K562 (cell line): Measurements from ENCODE around the gene FUCA1. TPM values are rescaled to one million over a fixed set of nuclear protein-coding genes. Genes with fewer than 3 reads are reported as not detected.

ENCODE experiments used
- ATAC-seq: fragments of 200-7000 bp; cut with Tn5 transposase; 3 replicates; pipeline ENCODE4 v1.9.1; 2020; ENCODE audit warnings: moderate library complexity
- BruUV-seq: library from RNA; stranded (reverse); fragments of 400-500 nt; replicated peaks from 2 replicates; lab custom pipeline; 2021; lab: Mats Ljungman, UMichigan
- CTCF ChIA-PET: fragments of 300-600 bp; formaldehyde crosslinking; extraction: SDS; loops from one replicate; lab custom pipeline; 2021; ENCODE audit warnings: low intra/inter-chr PET ratio; lab: Yijun Ruan, JAX
- POLR2A ChIA-PET: fragments of 300-600, 350-650 bp; sonication (Branson Sonifier 250); formaldehyde crosslinking; extraction: SDS; loops from one replicate; lab custom pipeline; 2021; ENCODE audit warnings: antibody characterized with exemption, inconsistent platforms; lab: Yijun Ruan, JAX
- DNase-seq, 4 experiments: peaks; one replicate each; pipeline versions ENCODE4 v3.0.0 to v3.0.0-alpha.2; 2011 to 2018; ENCODE audit warnings: low spot score in 3 of 4, mixed read lengths in 3 of 4; ENCODE audit errors: extremely low read depth in 1 of 4
- FAIRE-seq: peaks from 2 replicates; lab custom pipeline; 2011; peaks lifted over from hg19 to GRCh38; lab: Jason Lieb, UNC
- H2AFZ ChIP-seq: 2 replicates; pipeline ENCODE4 v1.6.0; 2011; ENCODE audit warnings: low read depth, low read length, control low read depth, inconsistent platforms
- H3K27ac ChIP-seq: fragments of 200-600 bp; 3 replicates; pipeline ENCODE4 v1.8.0; 2011; ENCODE audit warnings: low read depth, mild to moderate bottlenecking, control low read depth, inconsistent platforms, low read length, moderate library complexity, mixed read lengths; ENCODE audit errors: extremely low read depth
- H3K27me3 ChIP-seq, 2 experiments: fragments of 300-600 bp in 1 of 2; 2 replicates in 1 of 2; 3 replicates in 1 of 2; pipeline versions ENCODE4 v1.6.0 to v1.8.0; 2011; ENCODE audit warnings: inconsistent platforms in 2 of 2, low read length in 2 of 2, mild to moderate bottlenecking in 1 of 2, mixed read lengths in 1 of 2, moderate library complexity in 1 of 2; ENCODE audit not compliant: control insufficient read depth in 2 of 2, insufficient read depth in 2 of 2
- H3K36me3 ChIP-seq: fragments of 300-600 bp; 3 replicates; pipeline ENCODE4 v1.8.0; 2011; ENCODE audit warnings: mild to moderate bottlenecking, low read length, inconsistent platforms; ENCODE audit not compliant: control insufficient read depth, insufficient read depth
- H3K4me1 ChIP-seq, 2 experiments: fragments of 200-600 bp in 1 of 2; replicated peaks in 1 of 2; 2 replicates in 1 of 2; 3 replicates in 1 of 2; pipeline versions ENCODE4 v1.5.1 to v1.8.0; 2011; ENCODE audit warnings: inconsistent platforms in 2 of 2, low read length in 2 of 2, mild to moderate bottlenecking in 1 of 2, mixed read lengths in 1 of 2, moderate library complexity in 1 of 2; ENCODE audit not compliant: control insufficient read depth in 2 of 2, insufficient read depth in 2 of 2
- H3K4me2 ChIP-seq: 2 replicates; pipeline ENCODE4 v1.6.1; 2011; ENCODE audit warnings: low read length, control low read depth, inconsistent platforms, mixed read lengths; ENCODE audit not compliant: insufficient read depth
- H3K4me3 ChIP-seq: fragments of 200-600 bp; sonication (generic), shearing (Covaris generic); 2 replicates; pipeline ENCODE4 v1.5.1; 2016; ENCODE audit warnings: control low read depth, inconsistent platforms
- H3K79me2 ChIP-seq: fragments of 200-600 bp; 3 replicates; pipeline ENCODE4 v1.8.0; 2011; ENCODE audit warnings: low read length, inconsistent platforms; ENCODE audit not compliant: control insufficient read depth, insufficient read depth
- H3K9ac ChIP-seq, 2 experiments: 2 replicates each; pipeline versions ENCODE4 v1.6.0 to v1.6.1; 2011; ENCODE audit warnings: low read depth in 2 of 2, low read length in 2 of 2, control low read depth in 1 of 2, inconsistent platforms in 1 of 2, mild to moderate bottlenecking in 1 of 2, mixed read lengths in 1 of 2; ENCODE audit not compliant: insufficient read depth in 1 of 2
- H3K9me1 ChIP-seq: one replicate; pipeline ENCODE4 v1.6.0; 2011; ENCODE audit warnings: inconsistent platforms, mild to moderate bottlenecking, low read length, moderate library complexity; ENCODE audit not compliant: control insufficient read depth, insufficient read depth
- H3K9me3 ChIP-seq: replicated peaks from 2 replicates; pipeline ENCODE4 v1.5.1; 2011; ENCODE audit warnings: low read depth, low read length, inconsistent platforms; ENCODE audit not compliant: control insufficient read depth, insufficient read depth
- H4K20me1 ChIP-seq: replicated peaks from 2 replicates; pipeline ENCODE4 v1.6.1; 2011; ENCODE audit warnings: low read length, inconsistent platforms, mixed read lengths; ENCODE audit not compliant: control insufficient read depth, insufficient read depth
- EZH2 ChIP-seq: IDR thresholded peaks from 2 replicates; pipeline ENCODE4 v1.6.1; 2012; ENCODE audit warnings: low read depth, mild to moderate bottlenecking, inconsistent platforms, low read length, borderline replicate concordance
- HNRNPL ChIP-seq: fragments of 200-400 bp; formaldehyde crosslinking; IDR thresholded peaks from 2 replicates; pipeline ENCODE4 v1.6.1; 2017; ENCODE audit warnings: low read depth, mild to moderate bottlenecking, low read length
- KLF16 ChIP-seq: IDR thresholded peaks from 2 replicates; pipeline ENCODE4 v1.6.1; 2016; ENCODE audit warnings: antibody characterized with exemption
- MCM2 ChIP-seq: fragments of 450-650 bp; IDR thresholded peaks from 2 replicates; pipeline ENCODE4 v1.6.1; 2017; ENCODE audit warnings: low read depth, mild to moderate bottlenecking
- NFIC ChIP-seq: fragments of 450-650 bp; IDR thresholded peaks from 2 replicates; pipeline ENCODE4 v1.6.1; 2017; ENCODE audit warnings: mild to moderate bottlenecking, inconsistent platforms
- NFRKB ChIP-seq: fragments of 450-650 bp; IDR thresholded peaks from 2 replicates; pipeline ENCODE4 v1.6.1; 2016; ENCODE audit warnings: low read depth
- PHF20 ChIP-seq: fragments of 450-650 bp; IDR thresholded peaks from 2 replicates; pipeline ENCODE4 v1.6.1; 2018; ENCODE audit not compliant: partially characterized antibody
- SMARCE1 ChIP-seq: fragments of 450-650 bp; IDR thresholded peaks from 2 replicates; pipeline ENCODE4 v1.7.1; 2016; ENCODE audit warnings: mild to moderate bottlenecking
- SREBF1 ChIP-seq: fragments of 150-350 bp; IDR thresholded peaks from 2 replicates; pipeline ENCODE4 v1.6.1; 2014; ENCODE audit warnings: antibody characterized with exemption, low read depth, low read length, borderline replicate concordance
- ZNF586 ChIP-seq: fragments of 450-650 bp; formaldehyde crosslinking; conservative IDR thresholded peaks from 2 replicates; pipeline ENCODE4 v1.4.0; 2020; ENCODE audit warnings: mild to moderate bottlenecking, moderate library complexity
- WGBS: fragments of 100-300 bp; shearing (Covaris generic); methylation state at CpG from one replicate; pipeline ENCODE4 v1.1.6; 2016; ENCODE audit warnings: low coverage, mixed read lengths; ENCODE audit not compliant: insufficient coverage; ENCODE audit errors: missing lambda C conversion rate; 5-methylcytosine and 5-hydroxymethylcytosine counted together
- in situ Hi-C: fragments of 300-500 bp; cut with MboI; formaldehyde crosslinking; loops from 4 replicates; pipeline ENCODE4 v1.15.0; 2018; ENCODE audit warnings: inconsistent platforms, mixed read lengths
- intact Hi-C: fragments of 100-400 bp; cut with micrococcal nuclease; formaldehyde crosslinking; loops from 2 replicates; pipeline ENCODE4 v1.14.2; 2022
- polyA plus RNA-seq, 8 experiments: library from polyadenylated mRNA; depleted of rRNA in 4 of 8; stranded (reverse) in 5 of 8; unstranded in 3 of 8; fragments of >200 nt; fragmentation: Nextera tagmentation in 2 of 8; fragmentation: Illumina TruSeq in 1 of 8; extraction: Ambion mirVana in 2 of 8; extraction: Trizol in 1 of 8; gene quantifications; 2 replicates each; pipeline versions ENCODE4 v1.2.1 to v1.2.3, GENCODE V29; 2011 to 2014; ENCODE audit warnings: inconsistent platforms in 1 of 8, missing spikeins in 1 of 8
- total RNA-seq, 7 experiments: library from RNA; depleted of rRNA in 6 of 7; stranded (reverse); fragments of >200 nt in 6 of 7; fragmentation: Illumina TruSeq in 2 of 7; extraction: Trizol in 2 of 7; gene quantifications; 2 replicates each; pipeline versions ENCODE4 v1.2.1 to v1.2.3, GENCODE V29; 2011 to 2021; ENCODE audit warnings: low replicate concordance in 1 of 7
- TF ChIP-seq, protein P1 (sequence below): sonication (generic); formaldehyde crosslinking; IDR thresholded peaks from 2 replicates; pipeline ENCODE4 v1.8.0; 2022; ENCODE audit warnings: mild to moderate bottlenecking, missing genetic modification reagents, borderline replicate concordance
- TF ChIP-seq, protein P2 (sequence below): fragments of 450-650 bp; conservative IDR thresholded peaks from 2 replicates; pipeline ENCODE4 v1.6.1; 2016; ENCODE audit warnings: missing genetic modification characterization, low read depth, mild to moderate bottlenecking, missing compliant biosample characterization, moderate library complexity
- TF ChIP-seq, protein P3 (sequence below): sonication (generic); formaldehyde crosslinking; IDR thresholded peaks from 2 replicates; pipeline ENCODE4 v1.8.1; 2023; ENCODE audit warnings: mild to moderate bottlenecking, missing genetic modification reagents
- TF ChIP-seq, protein P4 (sequence below), 2 experiments: IDR thresholded peaks; 2 replicates each; pipeline ENCODE4 v1.6.1; 2011; ENCODE audit warnings: borderline replicate concordance in 1 of 2, control low read depth in 1 of 2, low read depth in 1 of 2, low read length in 1 of 2, mild to moderate bottlenecking in 1 of 2, mixed read lengths in 1 of 2, moderate library complexity in 1 of 2; ENCODE audit not compliant: insufficient read depth in 1 of 2, insufficient read length in 1 of 2, poor library complexity in 1 of 2, severe bottlenecking in 1 of 2; ENCODE audit errors: extremely low read depth in 1 of 2

Gene FUCA1
- total and polyA plus RNA-seq, 9 of the 15 experiments (the other 6 are each of a cell fraction or from before 2014, with no cell fraction given), result 7.0 to 20.5 (median 13.5) TPM

DNA sequence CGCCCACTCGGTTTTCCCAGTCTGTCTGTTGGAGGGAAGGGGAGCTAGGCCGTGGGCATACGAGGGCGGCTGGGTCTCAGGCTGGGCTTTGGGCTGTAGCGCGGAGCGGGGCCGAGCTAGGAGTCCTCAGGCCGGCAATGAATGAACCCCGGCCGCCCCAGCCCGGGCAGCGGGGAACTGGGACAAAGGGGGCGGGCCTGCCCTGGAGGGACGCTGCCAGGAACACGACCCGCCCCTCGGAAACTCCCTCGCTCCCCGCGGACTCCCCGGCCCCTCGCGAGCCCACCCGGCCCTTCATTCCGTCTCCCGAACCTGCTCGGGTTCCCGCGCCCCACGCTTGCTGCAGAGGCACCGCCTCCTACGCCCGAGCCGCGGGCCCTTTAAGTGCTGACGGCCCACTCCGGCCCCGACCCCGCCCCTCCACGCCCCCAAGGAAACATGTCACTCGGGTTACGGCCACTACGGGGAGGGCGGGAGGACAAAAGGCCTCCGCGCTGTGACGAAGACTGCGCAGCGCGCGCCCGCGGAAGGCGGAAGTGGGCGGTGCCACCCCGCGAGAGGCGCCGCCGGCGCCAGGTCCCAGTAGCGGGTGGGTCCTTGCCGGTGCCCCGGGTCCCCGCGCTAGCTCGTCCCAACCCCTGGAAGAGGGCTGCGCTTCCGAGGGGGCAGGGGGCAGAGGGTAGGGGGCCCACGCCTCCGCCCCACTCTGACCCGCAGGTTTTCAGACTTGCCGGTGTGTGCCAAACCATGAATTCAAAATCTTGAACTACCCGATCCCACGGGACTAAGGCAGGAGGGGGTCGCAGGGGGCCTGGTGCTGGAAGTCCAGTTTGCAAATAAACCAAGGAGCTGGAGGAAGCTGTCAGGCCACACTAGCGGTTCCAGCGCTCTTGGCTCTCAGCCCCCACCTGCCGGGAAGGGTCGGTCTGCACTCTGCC is 67.4 kb downstream of the FUCA1 start, which contains the start of gene GALE:
Gene GALE (minus strand): TSS at position 355 of the 938 bp plus-strand sequence. CDS start 1,747 bp downstream, outside the sequence.
- intact Hi-C loops, result loop anchor here (1.0 to 2.0 kb wide), 2 partner anchors 23 to 28 kb away; no protein-coding TSS in a partner anchor
- peaks cover 5% of the 10 kb centered on the region for H3K9me1 ChIP-seq
- in situ Hi-C loops, result no loop called here
- ChIA-PET POLR2A (interaction anchor here (0.6 to 6.8 kb wide), 13 partner anchors 8 to 313 kb away, joined by 3 to 71 read pairs (median 4); partner anchors contain the start of genes LYPLA2 and PITHD1), CTCF (no interaction called here)
- H3K79me2 ChIP-seq, result peaks cover 24% of the 10 kb centered on the region
- peaks cover 21 to 40% of the 10 kb centered on the region in 2 experiments for H3K4me1 ChIP-seq
- DNase-seq (peak; percentile 96 to 100 (median 97)), FAIRE-seq (peak; percentile 90), ATAC-seq (peak; percentile 90)
- WGBS, result 0% methylated on average over 45 of the region's 82 CpGs
- H4K20me1 ChIP-seq, result no peaks in the 10 kb centered on the region
- no peaks in the 10 kb centered on the region for H3K27me3 ChIP-seq
- peak within 1 kb of the TSS; percentile 77 for H2AFZ ChIP-seq
- H3K36me3 ChIP-seq, result peaks cover 35% of the 10 kb centered on the region; the same call in 2 of the 3 replicates
- H3K4me2 ChIP-seq, result peak within 1 kb of the TSS; percentile 96
- H3K9me3 ChIP-seq, result no peaks in the 10 kb centered on the region
- BruUV-seq, result no TSS peak
- H3K4me3 ChIP-seq, result peak within 1 kb of the TSS; percentile 80
- peak within 1 kb of the TSS; percentile 93 to 98 for H3K9ac ChIP-seq
- peak within 1 kb of the TSS; percentile 74 for H3K27ac ChIP-seq
- TF ChIP-seq, protein P1, sequence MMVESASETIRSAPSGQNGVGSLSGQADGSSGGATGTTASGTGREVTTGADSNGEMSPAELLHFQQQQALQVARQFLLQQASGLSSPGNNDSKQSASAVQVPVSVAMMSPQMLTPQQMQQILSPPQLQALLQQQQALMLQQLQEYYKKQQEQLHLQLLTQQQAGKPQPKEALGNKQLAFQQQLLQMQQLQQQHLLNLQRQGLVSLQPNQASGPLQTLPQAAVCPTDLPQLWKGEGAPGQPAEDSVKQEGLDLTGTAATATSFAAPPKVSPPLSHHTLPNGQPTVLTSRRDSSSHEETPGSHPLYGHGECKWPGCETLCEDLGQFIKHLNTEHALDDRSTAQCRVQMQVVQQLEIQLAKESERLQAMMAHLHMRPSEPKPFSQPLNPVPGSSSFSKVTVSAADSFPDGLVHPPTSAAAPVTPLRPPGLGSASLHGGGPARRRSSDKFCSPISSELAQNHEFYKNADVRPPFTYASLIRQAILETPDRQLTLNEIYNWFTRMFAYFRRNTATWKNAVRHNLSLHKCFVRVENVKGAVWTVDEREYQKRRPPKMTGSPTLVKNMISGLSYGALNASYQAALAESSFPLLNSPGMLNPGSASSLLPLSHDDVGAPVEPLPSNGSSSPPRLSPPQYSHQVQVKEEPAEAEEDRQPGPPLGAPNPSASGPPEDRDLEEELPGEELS (CRISPR knock-in tag), result peak; percentile 91; the same call in 1 of the 2 replicates
- TF ChIP-seq NFIC (peak; percentile 46), MCM2 (no peak), NFRKB (no peak), KLF16 (peak; percentile 84), SMARCE1 (no peak), PHF20 (peak; percentile 71), SREBF1 (peak; percentile 75; the same call in 1 of the 2 replicates), HNRNPL (peak; percentile 93), EZH2 (no peak), ZNF586 (CRISPR knock-in tag) (0 out of 2 replicates have a peak, but pooled peaks have one; percentile 30)
- TF ChIP-seq, protein P2, sequence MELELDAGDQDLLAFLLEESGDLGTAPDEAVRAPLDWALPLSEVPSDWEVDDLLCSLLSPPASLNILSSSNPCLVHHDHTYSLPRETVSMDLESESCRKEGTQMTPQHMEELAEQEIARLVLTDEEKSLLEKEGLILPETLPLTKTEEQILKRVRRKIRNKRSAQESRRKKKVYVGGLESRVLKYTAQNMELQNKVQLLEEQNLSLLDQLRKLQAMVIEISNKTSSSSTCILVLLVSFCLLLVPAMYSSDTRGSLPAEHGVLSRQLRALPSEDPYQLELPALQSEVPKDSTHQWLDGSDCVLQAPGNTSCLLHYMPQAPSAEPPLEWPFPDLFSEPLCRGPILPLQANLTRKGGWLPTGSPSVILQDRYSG (tag), result no peak
- TF ChIP-seq, protein P3, sequence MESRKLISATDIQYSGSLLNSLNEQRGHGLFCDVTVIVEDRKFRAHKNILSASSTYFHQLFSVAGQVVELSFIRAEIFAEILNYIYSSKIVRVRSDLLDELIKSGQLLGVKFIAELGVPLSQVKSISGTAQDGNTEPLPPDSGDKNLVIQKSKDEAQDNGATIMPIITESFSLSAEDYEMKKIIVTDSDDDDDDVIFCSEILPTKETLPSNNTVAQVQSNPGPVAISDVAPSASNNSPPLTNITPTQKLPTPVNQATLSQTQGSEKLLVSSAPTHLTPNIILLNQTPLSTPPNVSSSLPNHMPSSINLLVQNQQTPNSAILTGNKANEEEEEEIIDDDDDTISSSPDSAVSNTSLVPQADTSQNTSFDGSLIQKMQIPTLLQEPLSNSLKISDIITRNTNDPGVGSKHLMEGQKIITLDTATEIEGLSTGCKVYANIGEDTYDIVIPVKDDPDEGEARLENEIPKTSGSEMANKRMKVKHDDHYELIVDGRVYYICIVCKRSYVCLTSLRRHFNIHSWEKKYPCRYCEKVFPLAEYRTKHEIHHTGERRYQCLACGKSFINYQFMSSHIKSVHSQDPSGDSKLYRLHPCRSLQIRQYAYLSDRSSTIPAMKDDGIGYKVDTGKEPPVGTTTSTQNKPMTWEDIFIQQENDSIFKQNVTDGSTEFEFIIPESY (CRISPR knock-in tag), result peak; percentile 74
- TF ChIP-seq, protein P4, sequence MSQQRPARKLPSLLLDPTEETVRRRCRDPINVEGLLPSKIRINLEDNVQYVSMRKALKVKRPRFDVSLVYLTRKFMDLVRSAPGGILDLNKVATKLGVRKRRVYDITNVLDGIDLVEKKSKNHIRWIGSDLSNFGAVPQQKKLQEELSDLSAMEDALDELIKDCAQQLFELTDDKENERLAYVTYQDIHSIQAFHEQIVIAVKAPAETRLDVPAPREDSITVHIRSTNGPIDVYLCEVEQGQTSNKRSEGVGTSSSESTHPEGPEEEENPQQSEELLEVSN (IDR thresholded peaks at IDR 0.05; ENCODE audit: borderline replicate concordance in 1 of 2, extremely low read depth in 1 of 2, insufficient read depth in 1 of 2, insufficient read length in 1 of 2, low read depth in 1 of 2, low read length in 1 of 2, poor library complexity in 1 of 2, severe bottlenecking in 1 of 2), result peak; percentile 47 to 48
